ENCODE measurements around the gene SLC29A3.

The SLC29A3 gene

DNA sequence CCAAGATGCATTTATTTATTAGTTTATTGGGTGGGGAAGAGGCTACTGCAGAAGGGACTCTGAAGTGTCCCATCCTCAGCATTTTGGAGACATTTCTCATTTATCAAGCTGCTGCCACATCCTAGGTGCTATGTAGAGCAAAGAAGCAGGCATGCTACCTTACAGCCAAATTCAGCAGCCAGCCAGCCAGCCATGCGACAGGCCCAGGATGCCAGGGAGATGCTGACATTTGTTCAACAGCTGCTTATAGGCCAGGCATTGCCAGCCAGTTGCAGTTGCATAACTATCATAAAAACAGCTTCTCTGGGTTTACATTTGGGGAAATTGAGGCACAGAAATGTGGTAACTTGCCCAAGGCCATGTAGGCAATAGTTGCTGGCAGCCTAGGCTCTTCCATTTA, 2.3 kb downstream of the SLC29A3 start:
- no peak for DNase-seq (ENCODE audit: low read depth)

DNA sequence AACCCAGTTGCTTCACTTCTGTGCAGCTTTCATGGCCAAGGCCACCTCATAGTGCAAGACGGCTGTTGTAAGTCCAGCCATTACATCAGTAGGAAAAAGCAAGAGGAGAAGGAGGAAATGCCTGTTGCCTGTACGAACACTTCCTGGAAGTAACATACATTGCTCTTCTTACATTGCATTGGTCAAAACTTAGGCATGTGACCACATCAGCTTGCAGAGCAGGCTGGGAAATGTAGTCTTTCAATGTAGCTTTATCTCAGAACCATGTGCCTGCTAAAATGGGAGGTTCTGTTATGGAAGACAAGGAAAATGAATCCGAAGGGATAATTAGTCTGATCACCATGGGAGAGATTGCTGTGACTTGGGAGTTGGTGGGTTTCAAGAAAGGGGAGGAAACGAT, 4.3 kb downstream of the SLC29A3 start:
- DNase-seq (ENCODE audit: low read depth), result no peak

DNA sequence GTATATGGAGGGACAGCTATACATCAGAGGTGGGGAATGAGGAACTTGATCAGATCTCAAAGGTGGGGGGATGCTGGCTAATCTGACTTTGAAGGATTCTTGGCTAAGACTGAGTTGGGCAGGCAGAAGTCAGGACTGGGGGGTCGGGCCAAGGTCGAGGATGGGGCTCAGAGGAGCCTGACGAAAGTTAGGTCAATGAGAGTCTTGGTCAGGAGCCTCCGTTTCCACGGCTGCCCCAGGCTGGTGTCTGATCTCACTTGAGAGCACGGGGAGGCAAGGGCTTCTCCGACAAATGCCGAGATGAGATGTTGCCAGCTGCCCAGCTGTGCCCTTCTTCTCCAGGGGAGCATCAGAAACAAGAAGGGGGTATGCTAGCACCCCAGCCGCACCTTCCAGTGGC, 5.7 kb downstream of the SLC29A3 start:
- DNase-seq (ENCODE audit: low read depth), result no peak

DNA sequence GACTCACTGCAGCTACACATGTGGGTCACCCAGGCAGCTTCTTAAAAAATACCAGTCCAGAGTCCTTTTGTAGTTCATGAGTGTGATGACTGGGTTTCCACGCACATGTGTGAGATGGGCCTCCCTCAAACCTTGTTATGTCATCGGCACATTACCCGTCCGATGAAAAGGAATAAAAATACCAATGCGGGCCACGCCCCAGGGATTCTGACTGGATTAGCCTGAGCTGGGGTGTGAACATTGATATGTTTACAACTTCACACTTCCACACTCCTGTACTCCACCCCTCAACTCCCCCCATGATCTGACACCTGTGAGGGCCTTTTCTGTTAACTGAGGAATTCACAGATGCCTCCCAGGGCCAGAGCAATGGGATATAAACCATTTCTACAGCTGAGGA, 6.2 kb downstream of the SLC29A3 start:
- DNase-seq (ENCODE audit: low read depth), result no peak

DNA sequence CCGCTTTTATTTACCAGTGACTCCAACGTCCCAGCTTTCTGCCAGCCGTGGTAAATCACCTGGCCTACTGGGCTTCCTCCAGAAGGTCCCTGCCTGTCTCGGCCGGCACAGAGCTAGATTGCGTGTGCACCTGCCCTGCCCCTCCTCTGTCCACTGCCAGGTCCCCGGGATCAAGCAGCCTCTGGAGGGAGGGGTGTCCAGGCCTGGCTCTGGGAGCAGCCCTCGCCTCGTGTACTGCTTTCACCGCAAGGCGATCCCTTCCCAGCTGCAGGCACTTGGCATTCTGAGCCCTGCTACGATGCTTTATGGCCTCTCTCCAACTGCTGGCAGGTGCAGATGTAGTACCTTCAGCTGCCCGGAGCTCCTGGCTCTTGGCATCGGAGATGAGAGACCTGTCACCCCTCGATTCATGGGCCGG, 7.4 kb downstream of the SLC29A3 start:
- DNase-seq (ENCODE audit: low read depth), result no peak

DNA sequence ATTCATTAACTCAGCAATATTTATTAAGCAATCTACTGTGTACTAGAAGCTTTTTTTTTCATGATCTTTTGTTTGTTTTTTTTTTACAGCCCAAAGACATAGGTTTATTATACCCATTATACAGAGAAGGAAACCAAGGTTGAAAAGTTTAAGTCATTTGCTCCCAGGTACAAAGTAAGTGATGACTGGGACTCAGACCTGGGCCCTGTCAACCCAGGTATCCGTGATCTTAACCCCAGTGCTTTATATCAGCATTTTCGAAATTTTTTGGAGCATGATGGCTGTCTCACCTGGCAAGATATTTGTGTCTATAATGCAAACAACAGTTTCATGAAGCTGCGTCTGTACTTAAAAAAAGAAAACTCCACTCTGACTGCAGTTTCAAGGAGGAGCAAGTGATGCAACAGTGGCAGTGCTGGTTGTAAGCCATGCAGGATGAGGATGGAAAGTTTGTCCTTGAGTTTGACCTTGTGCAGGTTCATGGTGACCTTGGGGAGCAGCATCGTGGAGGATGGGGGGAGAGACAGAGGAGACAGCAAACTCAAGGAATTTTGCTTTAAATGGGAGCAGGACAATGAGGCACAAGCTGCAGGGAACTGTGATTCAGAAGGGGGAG, 11.8 kb downstream of the SLC29A3 start:
- no peak for DNase-seq (ENCODE audit: low read depth)

DNA sequence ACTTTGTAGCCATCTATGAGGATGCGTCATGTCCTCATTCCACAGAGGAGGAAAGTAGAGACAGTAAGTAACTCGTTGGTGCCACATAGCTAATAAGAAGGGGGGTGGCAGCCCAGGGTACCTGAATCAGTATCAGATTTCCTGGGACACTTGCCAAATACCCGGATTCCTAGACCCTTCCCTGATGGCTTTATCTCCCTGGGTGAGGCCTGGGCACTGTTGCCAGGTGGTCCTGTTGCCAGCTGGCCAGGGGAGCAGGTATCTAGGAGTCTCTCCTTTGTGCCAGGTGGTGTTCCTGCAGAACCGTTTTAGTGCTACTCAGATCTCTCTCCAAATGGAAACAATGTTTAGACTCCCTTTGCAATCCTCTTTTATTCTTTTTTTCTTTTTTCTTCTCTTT, 12.7 kb downstream of the SLC29A3 start:
- DNase-seq (ENCODE audit: low read depth), result no peak

DNA sequence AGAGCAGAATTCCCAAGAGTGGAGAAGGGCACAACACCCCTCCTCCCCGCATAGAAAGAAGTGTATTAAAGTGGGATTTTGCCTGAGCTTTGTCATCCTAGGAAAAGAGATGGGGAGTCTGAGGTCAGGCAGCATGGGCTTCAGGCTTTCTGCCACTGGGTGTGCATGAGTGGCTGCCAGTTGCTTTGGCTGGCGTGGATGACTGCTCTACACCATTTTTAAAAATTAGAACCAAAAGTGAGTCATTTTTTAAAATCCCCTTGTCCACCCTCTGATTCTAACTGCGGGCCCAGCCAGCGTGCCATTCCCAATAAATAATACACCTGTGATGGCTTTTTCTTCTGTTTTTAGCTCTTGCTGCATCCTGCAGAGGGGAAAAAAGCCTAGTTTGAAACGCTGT, 13.4 kb downstream of the SLC29A3 start:
- no peak for DNase-seq (ENCODE audit: low read depth)

DNA sequence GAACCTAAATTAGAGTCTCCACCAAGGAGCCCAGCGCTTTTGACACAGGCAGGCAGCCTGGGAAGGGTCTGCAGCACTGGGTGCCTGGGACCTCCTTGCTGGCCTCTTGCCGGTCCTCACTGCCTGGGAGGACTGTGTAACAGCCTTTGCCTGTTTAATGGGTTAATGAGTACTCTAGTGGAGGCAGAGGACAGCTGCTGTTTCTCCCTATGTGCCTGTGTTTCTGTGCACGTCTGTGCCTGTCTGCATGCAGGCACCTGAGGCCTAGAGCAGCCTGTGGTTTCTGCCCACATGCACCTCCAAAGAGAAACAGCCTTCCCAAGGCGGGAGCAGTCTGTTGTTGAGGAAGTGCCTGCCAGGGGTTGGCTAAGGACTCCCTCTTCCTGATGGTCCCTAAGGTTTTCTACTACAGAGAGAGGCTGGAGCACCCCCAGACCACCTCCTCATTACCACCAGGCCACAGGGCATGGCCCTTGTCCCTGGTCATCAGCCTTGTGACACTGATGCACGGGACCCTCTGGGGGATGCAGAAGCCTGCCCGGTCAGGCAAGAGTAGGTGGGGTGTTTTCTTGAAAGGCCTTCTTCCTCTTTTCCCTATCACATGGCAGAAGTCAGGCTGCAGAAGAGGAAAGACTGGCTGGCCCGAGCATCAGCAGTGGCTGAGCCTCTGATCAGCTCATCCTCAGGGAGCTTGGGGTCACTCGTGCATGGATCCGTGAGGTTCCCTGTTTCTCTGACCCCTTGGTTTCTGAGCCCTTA, 14.2 kb downstream of the SLC29A3 start:
- DNase-seq (ENCODE audit: low read depth), result no peak

DNA sequence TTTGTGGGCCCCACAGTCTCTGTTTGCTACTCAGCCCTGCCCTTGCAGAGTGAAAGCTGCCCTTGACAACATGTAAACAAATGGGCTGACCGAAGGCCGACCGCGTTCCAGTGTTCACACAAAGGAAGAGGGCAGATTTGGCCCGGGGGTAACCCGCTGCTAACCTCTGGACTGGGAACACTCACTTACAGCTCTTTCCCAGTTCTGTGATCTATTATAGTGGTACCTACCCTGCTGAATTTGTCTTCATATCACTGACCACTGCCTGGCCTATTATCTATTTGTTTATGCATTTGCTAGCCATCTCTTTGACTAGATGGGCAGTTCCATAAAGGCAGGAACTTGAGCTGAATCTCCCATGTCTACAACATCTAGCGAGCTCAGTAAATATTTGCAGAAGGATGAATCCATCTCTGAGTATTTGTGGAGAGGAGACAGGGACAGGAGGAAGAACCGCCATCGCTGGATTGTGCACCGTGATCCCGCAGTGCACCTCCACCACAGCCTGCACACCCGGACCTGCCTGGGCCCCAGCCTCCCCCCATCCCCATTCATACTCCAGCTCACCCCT, 15.2 kb downstream of the SLC29A3 start:
- DNase-seq (ENCODE audit: low read depth), result no peak

DNA sequence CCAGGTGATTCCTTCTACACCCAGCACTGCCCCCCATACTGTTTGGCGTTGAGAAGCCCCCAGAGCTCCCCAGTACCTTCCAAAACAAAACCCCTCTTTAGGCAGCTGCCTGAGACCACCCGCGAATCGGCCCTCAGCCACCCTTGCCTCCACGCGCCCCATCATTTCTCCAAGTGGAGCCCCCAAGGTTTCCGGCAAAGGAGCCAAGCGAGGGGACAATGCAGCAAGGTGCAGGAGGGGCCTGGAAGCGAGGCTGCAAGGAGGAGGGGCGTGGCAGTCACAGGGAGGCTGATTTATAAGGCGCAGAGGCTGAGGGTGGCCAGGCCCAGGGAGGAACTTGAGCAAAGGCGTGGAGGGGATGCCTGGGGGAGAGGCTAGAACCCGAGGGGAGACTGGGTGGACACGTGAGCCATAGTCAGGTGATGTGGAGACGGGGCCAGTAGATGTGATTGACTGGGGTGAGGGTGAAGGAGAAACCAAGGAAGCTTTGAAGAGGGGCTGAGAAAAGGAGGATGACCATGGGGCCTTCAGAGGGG, 16.2 kb downstream of the SLC29A3 start:
- no peak for DNase-seq (ENCODE audit: low read depth)

DNA sequence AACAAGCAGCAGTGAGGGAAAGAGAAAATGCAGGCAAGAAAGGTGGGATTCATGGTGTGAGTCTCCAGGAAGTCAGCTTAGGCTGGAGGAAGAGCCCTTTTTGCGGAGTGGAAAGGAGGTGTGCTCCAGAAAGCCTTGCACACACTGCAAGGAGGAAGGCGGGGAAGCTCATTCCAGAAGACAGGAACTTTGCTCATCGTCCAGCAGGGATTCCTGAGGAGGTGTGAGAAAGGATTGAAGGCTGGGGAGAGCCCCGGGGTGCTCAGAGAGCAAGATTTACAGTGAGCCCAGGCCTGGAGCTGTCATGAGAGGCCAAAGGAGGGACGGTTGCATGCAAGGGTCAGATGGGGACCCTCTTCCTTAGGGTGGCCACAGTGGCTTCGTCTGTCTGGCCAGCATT, 17.6 kb downstream of the SLC29A3 start:
- DNase-seq (ENCODE audit: low read depth), result no peak

DNA sequence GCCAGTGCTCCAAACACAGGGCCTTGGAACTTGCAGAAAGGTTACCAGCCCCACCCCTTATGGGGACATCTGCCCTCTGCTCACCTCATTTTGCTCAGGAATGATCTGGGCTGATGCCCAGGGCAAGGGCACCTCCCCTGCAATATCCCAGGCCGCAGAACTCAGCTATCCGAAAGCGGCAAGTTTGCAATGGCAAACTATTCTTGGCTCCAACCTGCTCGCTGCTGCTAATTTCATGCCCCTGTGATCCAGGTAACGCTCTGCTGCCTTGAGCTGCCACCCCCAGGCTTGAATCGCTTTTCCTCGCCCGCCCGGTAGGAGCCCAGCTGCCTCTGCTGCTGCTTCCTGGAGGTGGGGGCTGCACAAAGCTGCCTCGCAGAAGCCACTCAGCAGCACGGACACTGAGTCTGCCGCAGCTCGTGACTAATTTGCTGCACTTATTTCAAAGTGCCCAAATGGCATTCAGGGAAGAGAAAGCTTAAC, 18.2 kb downstream of the SLC29A3 start:
- DNase-seq (ENCODE audit: low read depth), result no peak

DNA sequence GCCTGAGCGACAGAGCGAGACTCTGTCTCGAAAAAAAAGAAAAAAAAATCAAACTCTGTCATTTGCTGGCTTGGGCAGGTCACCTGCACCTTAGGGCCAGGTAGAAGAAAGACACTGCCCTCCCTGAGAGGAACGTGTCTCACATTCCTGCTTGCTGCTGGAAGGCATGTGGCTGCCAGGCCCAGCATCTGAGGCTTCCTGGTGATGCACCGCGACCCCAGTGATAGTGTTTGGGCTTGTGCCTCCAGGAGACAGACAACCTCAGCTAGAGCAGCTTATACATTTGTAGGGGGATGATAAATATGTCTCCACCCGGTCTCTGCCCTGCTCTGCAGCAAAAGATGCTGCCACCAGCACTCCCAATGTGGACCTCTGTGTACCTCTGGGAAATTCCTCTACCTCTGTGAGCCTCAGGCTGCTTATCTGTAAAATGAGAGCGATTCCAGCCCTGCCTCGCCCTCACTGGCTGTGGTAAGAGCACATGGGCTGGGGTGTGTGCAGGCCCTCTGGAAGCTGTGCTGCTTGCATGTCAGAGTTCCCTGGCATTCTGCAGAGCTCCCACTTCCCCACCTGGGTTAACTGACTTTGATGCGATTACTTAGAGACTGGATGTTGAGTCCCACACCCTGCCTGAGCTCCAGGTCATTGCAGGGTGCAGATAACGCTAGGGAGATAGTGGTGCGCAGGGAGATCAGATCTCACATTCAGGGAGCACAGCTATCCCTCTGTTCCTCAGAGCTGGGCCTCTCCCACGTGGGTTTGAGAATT, 19.9 kb downstream of the SLC29A3 start:
- no peak for DNase-seq (ENCODE audit: low read depth)

DNA sequence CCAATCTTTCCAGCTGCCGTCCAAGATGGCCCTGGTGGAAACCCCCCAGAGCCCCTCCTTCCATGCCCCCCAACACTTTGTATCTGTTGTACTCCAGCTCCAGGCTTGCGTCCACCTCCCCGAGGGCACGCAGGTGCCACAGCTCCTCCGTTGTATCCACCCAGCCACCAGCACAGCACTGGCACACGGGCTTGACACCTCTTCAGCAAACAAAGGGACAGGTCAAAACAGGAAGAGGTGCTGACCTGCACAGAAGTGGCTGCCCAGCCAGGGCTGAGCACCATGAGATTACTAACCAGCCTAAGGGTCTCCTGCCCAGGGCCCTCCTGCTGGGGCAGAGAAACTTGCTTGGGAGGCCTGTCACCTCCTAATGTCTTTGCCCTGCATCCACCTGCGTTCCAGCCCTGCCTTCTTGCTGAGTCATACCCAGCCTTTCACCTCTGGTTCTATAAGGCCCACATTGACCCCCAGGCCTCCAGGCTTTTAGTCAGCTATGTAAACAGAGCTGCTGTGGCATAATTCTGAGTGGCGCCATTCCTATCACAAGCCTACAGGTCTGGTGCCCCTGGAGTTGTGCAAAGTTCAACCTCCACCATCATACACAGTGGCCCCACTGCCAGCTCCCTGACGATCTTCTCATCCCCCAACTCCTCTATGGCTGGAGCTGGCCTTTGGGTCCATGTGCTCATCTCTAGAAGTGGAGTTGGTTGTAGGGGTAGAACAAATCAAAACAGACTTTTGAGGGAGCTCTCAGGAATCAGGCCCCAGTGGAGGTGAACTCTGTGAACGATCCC, 20.9 kb downstream of the SLC29A3 start:
- DNase-seq (ENCODE audit: low read depth), result no peak

DNA sequence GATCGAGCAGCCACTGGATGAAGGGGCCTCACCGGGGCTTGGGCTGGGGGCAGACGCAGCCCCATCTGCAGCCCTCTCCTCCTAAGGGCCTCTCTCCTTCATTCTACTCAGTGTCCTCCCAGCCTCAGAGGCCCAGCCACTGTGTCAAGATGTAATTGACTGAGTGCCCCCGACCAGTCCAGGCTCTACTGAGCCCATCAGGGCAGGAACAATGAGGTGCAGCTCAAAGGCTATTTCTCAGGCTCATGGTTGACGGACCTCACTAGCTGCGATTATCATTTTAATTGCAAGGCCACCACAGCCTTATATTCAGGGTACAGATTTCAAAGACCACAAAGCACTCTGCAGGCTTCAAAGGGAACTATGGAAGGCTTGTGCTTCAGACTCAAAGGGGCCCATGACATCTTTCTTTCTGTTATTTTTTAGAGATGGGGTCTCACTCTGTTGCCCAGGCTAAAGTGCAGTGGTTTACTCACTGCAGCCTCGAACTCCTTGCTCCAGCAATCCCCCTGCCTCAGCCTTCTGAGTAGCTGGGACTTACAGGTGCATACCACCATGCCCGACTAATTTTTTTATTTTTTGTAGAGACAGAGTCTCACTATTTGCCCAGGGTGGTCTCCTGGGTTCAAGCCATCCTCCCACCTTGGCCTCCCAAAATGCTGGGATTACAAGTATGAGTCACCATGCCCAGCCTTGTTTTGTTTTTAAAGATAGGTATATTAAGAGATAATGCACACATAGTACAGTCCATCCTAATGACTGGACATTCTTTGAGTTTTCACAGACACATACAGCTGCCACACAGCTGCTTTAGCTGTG, 23.7 kb downstream of the SLC29A3 start:
- DNase-seq (ENCODE audit: low read depth), result no peak

DNA sequence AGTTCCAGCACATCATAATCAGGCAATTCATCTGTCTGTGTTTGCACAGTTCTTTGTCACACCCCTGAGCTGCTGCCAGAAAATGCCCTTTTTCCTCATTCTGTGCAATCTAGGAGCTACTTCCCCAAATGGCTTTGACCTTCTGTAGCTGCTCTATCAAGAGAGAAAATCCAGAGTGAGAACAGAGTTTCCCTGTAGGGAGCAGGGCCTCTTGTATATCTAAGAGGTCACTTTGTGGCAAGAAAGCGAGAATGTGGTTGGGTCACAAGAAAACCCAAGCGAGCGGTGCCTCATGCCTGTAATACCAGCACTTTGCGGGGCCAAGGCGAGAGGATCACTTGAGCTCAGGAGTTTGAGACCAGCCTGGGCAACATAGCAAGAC, 24.3 kb downstream of the SLC29A3 start:
- no peak for DNase-seq (ENCODE audit: low read depth)

DNA sequence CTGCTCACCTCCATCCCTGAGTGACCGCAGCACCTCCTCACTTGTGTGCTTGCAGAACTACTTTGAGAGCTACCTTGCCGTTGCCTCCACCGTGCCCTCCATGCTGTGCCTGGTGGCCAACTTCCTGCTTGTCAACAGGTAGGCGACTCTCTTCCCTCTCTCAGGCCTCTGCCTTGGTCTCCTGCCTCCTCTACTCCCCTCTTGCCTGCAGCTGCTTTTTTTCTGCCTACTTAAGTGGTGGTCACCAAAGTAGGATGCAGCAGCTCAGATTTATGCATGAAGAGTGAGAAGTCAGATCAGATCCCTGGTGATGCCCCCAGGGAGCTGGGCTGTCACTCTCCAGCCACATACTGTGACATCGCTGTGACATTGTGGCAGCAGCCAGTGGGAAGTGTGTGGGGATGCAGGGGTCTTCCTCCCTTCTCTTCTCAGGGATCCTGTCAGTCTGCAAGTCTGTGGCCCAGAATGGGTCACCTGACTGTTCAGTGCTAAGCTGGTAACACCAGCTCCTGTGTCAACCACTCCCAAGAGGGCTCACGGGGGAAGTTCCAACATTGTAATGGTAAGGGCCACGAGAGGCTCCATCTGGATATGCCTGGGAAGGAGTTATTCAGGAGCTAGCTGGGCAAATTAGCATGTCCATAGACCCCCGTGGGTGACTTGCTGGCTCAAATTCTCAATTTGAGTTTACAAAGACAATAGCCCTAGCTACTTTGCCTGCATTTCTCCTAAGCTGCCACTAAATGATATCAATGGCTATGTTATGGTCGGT, 25.3 kb downstream of the SLC29A3 start:
- no peak for DNase-seq (ENCODE audit: low read depth)

DNA sequence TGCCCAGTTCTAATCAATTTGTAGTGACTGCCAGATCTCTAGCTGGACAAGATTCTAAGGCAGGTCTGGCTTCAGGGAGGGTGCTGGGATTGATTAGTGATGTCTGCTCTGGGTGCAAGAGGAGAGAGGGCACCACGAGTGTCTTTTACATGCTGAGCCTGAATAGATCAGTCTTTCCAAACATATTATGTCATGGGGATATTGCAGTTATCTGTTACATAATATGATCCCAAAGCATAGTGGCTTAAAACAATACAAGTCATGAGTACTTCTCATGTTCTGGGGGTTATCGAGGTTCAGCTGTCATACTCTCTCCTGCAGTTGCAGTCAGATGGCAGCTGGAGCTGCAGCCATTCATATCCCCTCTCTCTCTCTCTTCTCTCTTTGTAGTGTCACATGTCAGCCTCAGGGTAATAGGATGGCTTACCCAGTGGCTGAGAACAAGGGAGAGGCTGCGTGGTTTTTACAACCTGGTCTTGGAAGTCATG, 26.0 kb downstream of the SLC29A3 start:
- DNase-seq (ENCODE audit: low read depth), result no peak

DNA sequence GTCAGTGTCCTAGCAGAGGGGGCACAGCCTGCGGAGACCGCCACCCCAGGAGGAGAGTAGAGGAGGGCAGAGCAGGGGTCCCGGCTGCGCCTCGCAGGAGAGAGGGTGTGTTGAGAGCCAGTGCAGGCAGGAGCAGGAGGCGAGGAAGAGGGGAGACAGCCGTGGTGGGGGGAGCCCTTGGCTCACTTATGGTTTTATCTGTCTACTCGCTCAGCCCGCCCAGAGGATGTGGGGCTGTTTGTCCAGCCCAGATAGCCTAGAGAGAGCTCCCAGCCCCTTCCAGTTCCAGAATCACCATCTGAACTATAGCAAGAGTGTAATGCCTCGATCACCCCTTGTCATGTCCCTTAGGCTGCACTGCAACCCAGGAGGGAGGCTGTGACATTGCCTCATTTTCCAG, 26.6 kb downstream of the SLC29A3 start:
- no peak for DNase-seq (ENCODE audit: low read depth)
